Keratinocyte (primary cell): ENCODE results near the gene SLC1A3. TPM values are rescaled to one million over a fixed set of nuclear protein-coding genes. Genes with fewer than 3 reads are reported as not detected.

Experiments used
- DNase-seq: peaks from one replicate; pipeline ENCODE4 v3.0.0-alpha.2; 2011; ENCODE audit warnings: low read depth, missing footprints, low spot score
- FAIRE-seq: peaks from 2 replicates; lab custom pipeline; 2011; peaks lifted over from hg19 to GRCh38; lab: Jason Lieb, UNC
- H2AFZ ChIP-seq: 2 replicates; pipeline ENCODE4 v1.6.0; 2012; ENCODE audit warnings: low read length, control low read depth, inconsistent platforms; ENCODE audit not compliant: control insufficient read depth
- H3K27ac ChIP-seq: 2 replicates; pipeline ENCODE4 v1.5.1; 2011; ENCODE audit warnings: low read length; ENCODE audit not compliant: control insufficient read depth, insufficient read depth
- H3K27me3 ChIP-seq: 3 replicates; pipeline ENCODE4 v1.6.0; 2011; ENCODE audit warnings: low read length; ENCODE audit not compliant: control insufficient read depth, insufficient read depth; ENCODE audit errors: extremely low read depth
- H3K36me3 ChIP-seq, 2 experiments: 2 replicates in 1 of 2; 3 replicates in 1 of 2; pipeline ENCODE4 v1.5.1; 2011; ENCODE audit warnings: low read length in 2 of 2, mild to moderate bottlenecking in 1 of 2; ENCODE audit not compliant: control insufficient read depth in 2 of 2, insufficient read depth in 2 of 2; ENCODE audit errors: extremely low read depth in 1 of 2
- H3K4me1 ChIP-seq: 3 replicates; pipeline ENCODE4 v1.5.1; 2011; ENCODE audit warnings: low read length; ENCODE audit not compliant: control insufficient read depth, insufficient read depth; ENCODE audit errors: extremely low read depth
- H3K4me2 ChIP-seq: 3 replicates; pipeline ENCODE4 v1.6.0; 2011; ENCODE audit warnings: low read depth, low read length; ENCODE audit not compliant: control insufficient read depth, insufficient read depth; ENCODE audit errors: extremely low read depth
- H3K4me3 ChIP-seq, 3 experiments: fragments of 200-600 bp in 1 of 3; sonication (generic) in 1 of 3; 2 replicates in 2 of 3; 3 replicates in 1 of 3; pipeline ENCODE4 v1.5.1; 2011 to 2016; ENCODE audit warnings: low read length in 3 of 3, mild to moderate bottlenecking in 3 of 3, control low read depth in 2 of 3, inconsistent platforms in 1 of 3, low read depth in 1 of 3, mixed read lengths in 1 of 3, mixed run types in 1 of 3, moderate library complexity in 1 of 3; ENCODE audit not compliant: control insufficient read depth in 2 of 3, insufficient read depth in 2 of 3; ENCODE audit errors: extremely low read depth in 1 of 3
- H3K79me2 ChIP-seq: 2 replicates; pipeline ENCODE4 v1.6.0; 2012; ENCODE audit warnings: low read length; ENCODE audit not compliant: control insufficient read depth, insufficient read depth
- H3K9ac ChIP-seq: 3 replicates; pipeline ENCODE4 v1.6.0; 2011; ENCODE audit warnings: low read length; ENCODE audit not compliant: control insufficient read depth, insufficient read depth; ENCODE audit errors: extremely low read depth
- H3K9me1 ChIP-seq: 3 replicates; pipeline ENCODE4 v1.6.0; 2011; ENCODE audit warnings: low read length; ENCODE audit not compliant: control insufficient read depth, insufficient read depth; ENCODE audit errors: extremely low read depth
- H3K9me3 ChIP-seq: 2 replicates; pipeline ENCODE4 v1.5.1; 2012; ENCODE audit warnings: low read depth, low read length; ENCODE audit not compliant: control insufficient read depth
- H4K20me1 ChIP-seq: 3 replicates; pipeline ENCODE4 v1.6.0; 2011; ENCODE audit warnings: low read length; ENCODE audit not compliant: control insufficient read depth, insufficient read depth; ENCODE audit errors: extremely low read depth
- CTCF ChIP-seq, 3 experiments: IDR thresholded peaks in 1 of 3; conservative IDR thresholded peaks in 1 of 3; optimal IDR thresholded peaks in 1 of 3; 2 replicates in 2 of 3; 3 replicates in 1 of 3; pipeline versions ENCODE3 to v1.5.1; 2011; ENCODE audit warnings: low read length in 3 of 3, mild to moderate bottlenecking in 3 of 3, moderate library complexity in 2 of 3, control low read depth in 1 of 3, inconsistent platforms in 1 of 3; ENCODE audit not compliant: insufficient read depth in 2 of 3; ENCODE audit errors: extremely low read depth in 1 of 3
- EZH2 ChIP-seq: IDR thresholded peaks from one replicate; pipeline ENCODE4 v1.6.1; 2012; ENCODE audit warnings: inconsistent platforms, mild to moderate bottlenecking, low read length, moderate library complexity
- dilution Hi-C: fragments of 300-500 bp; cut with MboI; formaldehyde crosslinking; loops from one replicate; pipeline ENCODE4 v1.7.0; 2020; ENCODE audit warnings: low sequenced_read_pairs; ENCODE audit not compliant: extremely low pct_ligation_motif_present
- polyA plus RNA-seq, 5 experiments: library from polyadenylated mRNA; depleted of rRNA in 3 of 5; stranded (reverse) in 3 of 5; stranded (forward) in 1 of 5; unstranded in 1 of 5; fragments of >200 nt; gene quantifications; 1 replicate in 1 of 5; 2 replicates in 3 of 5; 3 replicates in 1 of 5; pipeline versions ENCODE4 v1.2.1 to v1.2.3, GENCODE V29; 2011 to 2012; ENCODE audit warnings: missing spikeins in 2 of 5, low read depth in 1 of 5, low replicate concordance in 1 of 5

The SLC1A3 gene
- polyA plus RNA-seq, 1 donor (not counting 4 experiments of a cell fraction or from before 2014, with no cell fraction given) = 22.2 TPM

GRCh38 chr5:36692791-36693763 is 86.7 kb downstream of the SLC1A3 start:
- Histone ChIP-seq H4K20me1 (no peaks in the 10 kb centered on the region), H3K9me3 (no peaks in the 10 kb centered on the region), H3K4me1 (peaks cover 23% of the 10 kb centered on the region), H3K79me2 (no peaks in the 10 kb centered on the region), H2AFZ (peak overlapping the region; percentile 67), H3K9ac (no peak overlapping the region), H3K27me3 (no peaks in the 10 kb centered on the region), H3K27ac (no peak overlapping the region), H3K36me3 (no peaks in the 10 kb centered on the region), H3K4me3 (no peak overlapping the region), H3K9me1 (no peaks in the 10 kb centered on the region), H3K4me2 (peak overlapping the region; percentile 58)
- no peak for DNase-seq
- no peak for FAIRE-seq
- dilution Hi-C loops = no loop called here
- TF ChIP-seq EZH2 (no peak), CTCF (optimal IDR thresholded peaks at IDR 0.05 in 1 of 3, IDR thresholded peaks at IDR 0.05 in 1 of 3, conservative IDR thresholded peaks at IDR 0.05 in 1 of 3; ENCODE audit: extremely low read depth in 1 of 3, insufficient read depth in 2 of 3, low read length in 3 of 3) (peak; percentile 65 to 90 (median 85))

- Histone ChIP-seq H3K9me1 (no peaks in the 10 kb centered on the region), H3K4me1 (peaks cover 19% of the 10 kb centered on the region), H3K9me3 (no peaks in the 10 kb centered on the region), H2AFZ (no peak overlapping the region), H3K79me2 (no peaks in the 10 kb centered on the region), H3K4me2 (no peak overlapping the region), H3K4me3 (no peak overlapping the region), H3K27me3 (no peaks in the 10 kb centered on the region), H3K36me3 (no peaks in the 10 kb centered on the region), H3K27ac (no peak overlapping the region), H3K9ac (no peak overlapping the region), H4K20me1 (no peaks in the 10 kb centered on the region)
- no peak for FAIRE-seq
- no peak for DNase-seq
- dilution Hi-C loops = no loop called here
- no peak for TF ChIP-seq EZH2
- no peak for TF ChIP-seq CTCF (optimal IDR thresholded peaks at IDR 0.05 in 1 of 3, IDR thresholded peaks at IDR 0.05 in 1 of 3, conservative IDR thresholded peaks at IDR 0.05 in 1 of 3; ENCODE audit: extremely low read depth in 1 of 3, insufficient read depth in 2 of 3, low read length in 3 of 3)
These were observed 87.9 kb downstream of the SLC1A3 start for GRCh38 chr5:36694351-36694750.
